GM19043 (cell line): Measurements from ENCODE around the gene CDK14.
"Not testable (repeated sequence)": the region's sequence is repeated elsewhere in the genome, so short reads cannot be mapped to it uniquely, and the experiment has no call there.

Source experiments
- ATAC-seq: cut with Tn5 transposase; IDR thresholded peaks from one replicate; pipeline ENCODE4 v1.9.1; 2021; ENCODE audit warnings: low read depth; ENCODE audit not compliant: unreplicated experiment

CDK14 gene

GRCh38 chr7:90775383-90775965 is 179.4 kb downstream of the CDK14 start:
- no peak for ATAC-seq

- ATAC-seq: peak; percentile 80
These were observed 180.9 kb downstream of the CDK14 start for GRCh38 chr7:90777041-90777440.

- peak; percentile 36 for ATAC-seq
These were observed 181.3 kb downstream of the CDK14 start for GRCh38 chr7:90777465-90777864.

GRCh38 chr7:90777886-90778285 is 181.8 kb downstream of the CDK14 start:
- ATAC-seq: no peak

GRCh38 chr7:90788052-90788451 is 191.9 kb downstream of the CDK14 start:
- ATAC-seq: no peak

- no peak for ATAC-seq
These were observed 193.7 kb downstream of the CDK14 start for GRCh38 chr7:90789736-90790306.

GRCh38 chr7:90791596-90791995 is 195.5 kb downstream of the CDK14 start:
- ATAC-seq: no peak

GRCh38 chr7:90792301-90792700 is 196.2 kb downstream of the CDK14 start:
- no peak for ATAC-seq

- not testable (repeated sequence) for ATAC-seq
These were observed 198.1 kb downstream of the CDK14 start for GRCh38 chr7:90794234-90794633.

GRCh38 chr7:90797596-90797995 is 201.5 kb downstream of the CDK14 start:
- ATAC-seq: no peak

- ATAC-seq: no peak
These were observed 208.2 kb downstream of the CDK14 start for GRCh38 chr7:90804370-90804769.

- not testable (repeated sequence) for ATAC-seq
These were observed 219.4 kb downstream of the CDK14 start for GRCh38 chr7:90815552-90815951.

GRCh38 chr7:90816511-90817142 is 220.5 kb downstream of the CDK14 start:
- ATAC-seq: peak; percentile 100

- ATAC-seq: no peak
These were observed 221.0 kb downstream of the CDK14 start for GRCh38 chr7:90817151-90817550.

- no peak for ATAC-seq
These were observed 221.7 kb downstream of the CDK14 start for GRCh38 chr7:90817846-90818245.

- ATAC-seq: no peak
These were observed 222.2 kb downstream of the CDK14 start for GRCh38 chr7:90818341-90818740.

- no peak for ATAC-seq
These were observed 226.0 kb downstream of the CDK14 start for GRCh38 chr7:90821961-90822620.

GRCh38 chr7:90824386-90825307 is 228.5 kb downstream of the CDK14 start:
- ATAC-seq: no peak

GRCh38 chr7:90825779-90826178 is 229.7 kb downstream of the CDK14 start:
- ATAC-seq: no peak

- no peak for ATAC-seq
These were observed 232.5 kb downstream of the CDK14 start for GRCh38 chr7:90828601-90829000.

GRCh38 chr7:90830308-90830707 is 234.2 kb downstream of the CDK14 start:
- no peak for ATAC-seq
